ENCODE data around the gene BRICD5.

GRCh38 chr16:2232094-2232990 is 21.7 kb upstream of the BRICD5 start:
- no peak for TF ChIP-seq POLR2A (IDR thresholded peaks at IDR 0.05; ENCODE audit: low read length)
- TF ChIP-seq GATA1 (IDR thresholded peaks at IDR 0.05; ENCODE audit: low read depth, low read length) = no peak

All from erythroblast (primary cell).